22Rv1 (cell line): Measurements from ENCODE around the gene BIN1.

Experiments
- H3K27ac ChIP-seq: fragments of 450-650 bp; 2 replicates; pipeline ENCODE4 v1.5.1; 2017
- CTCF ChIP-seq: fragments of 450-650 bp; IDR thresholded peaks from 2 replicates; pipeline ENCODE4 v1.5.1; 2017; ENCODE audit warnings: mild to moderate bottlenecking
- ZFX ChIP-seq: fragments of 450-650 bp; IDR thresholded peaks from 2 replicates; pipeline ENCODE4 v1.6.1; 2017; ENCODE audit warnings: antibody characterized with exemption, borderline replicate concordance

BIN1 gene

DNA sequence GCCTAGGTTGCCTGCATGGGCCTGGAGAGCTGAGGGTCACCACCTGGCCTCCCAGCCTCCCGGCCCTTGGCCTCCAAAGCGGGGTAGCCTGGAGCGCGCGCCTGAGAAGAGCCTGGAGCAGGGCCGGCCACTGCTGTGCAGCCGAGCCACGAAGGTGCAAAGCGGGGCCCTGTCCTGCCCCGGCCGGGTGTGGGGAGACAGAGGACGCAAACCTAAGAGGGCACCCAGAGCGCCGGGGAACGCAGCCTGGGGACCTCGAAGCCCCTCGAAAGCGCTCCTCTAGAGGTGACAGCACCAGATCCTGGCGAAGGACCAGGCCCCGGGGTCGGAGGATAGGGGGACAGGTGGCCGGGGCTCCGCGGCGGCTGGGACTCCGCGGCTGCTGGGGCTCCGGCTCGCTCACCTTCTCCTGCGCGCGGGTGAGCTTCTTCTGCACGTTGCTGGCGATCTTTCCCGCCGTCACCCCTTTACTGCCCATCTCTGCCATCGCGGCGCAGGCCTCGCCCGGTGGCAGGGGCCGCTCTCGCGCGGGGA is 430 bp downstream of the BIN1 start:
- no peak for TF ChIP-seq ZFX
- no peak for TF ChIP-seq CTCF
- no peak overlapping the region for H3K27ac ChIP-seq

DNA sequence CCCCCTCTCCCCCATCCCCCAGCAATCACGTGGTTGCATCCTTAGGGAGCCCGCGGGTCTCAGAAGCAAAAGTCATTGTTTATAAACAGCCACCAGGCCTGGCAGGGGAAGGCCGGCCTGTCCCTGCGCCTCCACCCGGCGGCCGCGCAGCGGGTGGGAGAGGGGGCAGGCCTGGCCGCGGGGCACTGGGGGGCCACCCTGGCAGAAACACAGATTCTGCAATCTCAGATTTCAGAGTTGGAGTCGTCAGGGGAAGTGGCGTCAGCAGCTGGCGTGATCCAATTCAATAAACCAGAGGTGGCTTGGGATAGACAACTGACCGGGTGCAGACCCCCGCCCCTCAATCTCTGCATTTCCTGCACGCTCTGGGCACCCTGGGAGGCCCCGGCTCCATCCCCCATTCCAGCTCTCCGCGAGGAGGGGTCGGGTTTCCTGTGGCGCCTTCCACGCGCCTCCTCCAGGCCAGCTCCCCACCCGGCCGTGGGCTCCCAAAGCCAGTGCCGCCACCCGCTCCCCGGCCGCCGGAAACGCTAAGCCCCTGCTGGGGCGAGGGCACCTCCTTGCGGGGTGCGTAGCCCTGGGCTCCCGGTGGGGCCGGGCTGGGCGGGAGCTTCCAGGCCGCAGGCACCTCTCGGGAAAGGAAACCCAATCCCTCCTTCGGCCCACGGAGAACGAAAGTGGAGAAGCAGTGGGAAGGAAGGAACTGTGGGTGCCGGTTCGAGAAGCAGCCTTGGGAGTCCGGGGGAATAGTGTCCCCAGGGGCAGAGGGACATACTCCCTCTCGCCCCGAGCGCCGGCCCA is 1.1 kb downstream of the BIN1 start:
- no peak for TF ChIP-seq ZFX
- no peak for TF ChIP-seq CTCF
- no peak overlapping the region for H3K27ac ChIP-seq

- TF ChIP-seq CTCF (no peak), ZFX (no peak)
- H3K27ac ChIP-seq, result no peak overlapping the region
These were observed 1.9 kb downstream of the BIN1 start for GRCh38 chr2:127104881-127105655.

GRCh38 chr2:127104166-127104660 is 2.7 kb downstream of the BIN1 start:
- TF ChIP-seq CTCF (no peak), ZFX (no peak)
- H3K27ac ChIP-seq, result no peak overlapping the region

- no peak overlapping the region for H3K27ac ChIP-seq
- TF ChIP-seq ZFX (no peak), CTCF (no peak)
These were observed 3.5 kb downstream of the BIN1 start for GRCh38 chr2:127103243-127104165.

DNA sequence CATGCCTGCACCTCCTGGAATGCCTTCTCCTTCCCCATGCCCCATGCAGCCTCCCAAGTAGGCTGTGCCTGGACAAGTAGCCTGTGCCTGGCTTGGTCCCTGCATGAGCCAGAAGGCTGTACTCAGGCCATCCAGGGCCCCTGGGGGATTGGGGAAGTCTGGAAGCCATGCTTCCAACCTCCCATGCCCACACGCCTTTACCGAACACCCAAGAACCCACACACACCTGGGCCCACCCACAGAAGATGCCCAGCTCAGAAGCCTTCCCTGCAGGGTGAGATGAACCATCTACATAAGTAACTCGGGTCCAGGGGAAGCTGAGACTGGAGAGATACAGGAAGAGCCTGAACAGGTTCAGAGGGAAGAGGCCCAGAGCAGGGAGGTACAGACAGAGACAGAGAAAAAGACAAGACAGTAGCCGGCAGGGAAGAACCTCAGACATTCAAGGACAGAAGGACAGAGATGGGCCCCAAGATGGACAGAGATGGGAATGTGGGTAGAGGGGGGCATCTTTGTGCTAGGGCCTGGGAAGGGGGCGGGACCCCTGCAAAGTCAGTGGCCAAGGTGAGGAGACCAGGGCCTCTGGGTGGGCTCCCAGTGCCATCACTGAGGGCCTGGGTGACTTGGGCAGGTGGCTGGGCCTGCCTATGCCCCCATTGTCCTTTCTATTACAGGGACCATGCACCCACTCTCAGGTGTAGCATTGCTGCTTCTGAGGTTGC is 4.3 kb downstream of the BIN1 start:
- no peak overlapping the region for H3K27ac ChIP-seq
- TF ChIP-seq CTCF (no peak), ZFX (no peak)
